Activated CD8-positive, alpha-beta memory T cell treated with anti-CD3 and anti-CD28 coated beads for 4 hours (primary cell): ENCODE data around the gene SYNPO2.
"Not testable (repeated sequence)": the region's sequence is repeated elsewhere in the genome, so short reads cannot be mapped to it uniquely, and the experiment has no call there.

Source experiments
- DNase-seq, 2 donors: peaks; one replicate each; pipeline ENCODE4 v3.0.0-alpha.2; 2020; ENCODE audit warnings: low read depth in 2 of 2

The SYNPO2 gene

DNA sequence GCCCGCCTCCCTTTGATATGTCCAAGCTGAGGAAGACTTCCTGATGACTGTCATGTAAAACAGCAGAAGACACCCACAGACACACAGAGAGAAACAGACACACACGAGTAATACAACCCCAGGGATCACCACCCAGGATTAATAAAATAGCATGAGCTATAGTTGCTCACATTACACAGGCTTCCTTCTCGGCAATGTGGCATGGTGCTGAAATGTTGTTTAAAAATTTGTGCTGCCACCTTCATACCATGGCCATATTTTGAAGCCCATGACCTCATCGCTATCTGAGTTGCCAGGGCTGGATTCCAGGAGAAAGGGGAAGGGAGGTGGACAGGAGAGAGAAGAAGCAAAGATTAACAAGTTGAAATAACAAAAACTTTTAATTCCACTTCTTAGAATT lies 111.7 kb downstream of the SYNPO2 start:
- no peak for DNase-seq

DNA sequence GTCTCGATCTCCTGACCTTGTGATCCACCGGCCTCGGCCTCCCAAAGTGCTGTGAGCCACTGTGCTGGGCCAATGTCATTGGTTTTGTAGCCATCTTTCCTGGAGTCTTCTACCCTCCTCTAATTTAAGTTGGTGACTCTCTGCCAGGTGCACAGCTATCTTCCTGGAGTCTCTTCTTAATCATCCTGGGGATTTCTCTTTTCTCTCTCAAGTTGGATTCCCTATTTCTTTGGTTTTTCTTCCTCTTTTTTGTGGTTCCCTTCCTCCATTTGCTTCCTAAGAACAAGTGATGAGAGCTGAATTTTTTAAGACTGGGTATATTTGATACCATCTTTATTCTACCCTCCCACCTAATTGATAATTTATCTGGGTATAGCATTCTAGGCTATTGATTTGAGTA lies 113.8 kb downstream of the SYNPO2 start:
- no peak for DNase-seq

- DNase-seq, result not testable (repeated sequence)
Observed at GRCh38 chr4:119003001-119003400, 114.3 kb downstream of the SYNPO2 start.

- no peak for DNase-seq
Observed at GRCh38 chr4:119005928-119006460, 117.3 kb downstream of the SYNPO2 start.

DNA sequence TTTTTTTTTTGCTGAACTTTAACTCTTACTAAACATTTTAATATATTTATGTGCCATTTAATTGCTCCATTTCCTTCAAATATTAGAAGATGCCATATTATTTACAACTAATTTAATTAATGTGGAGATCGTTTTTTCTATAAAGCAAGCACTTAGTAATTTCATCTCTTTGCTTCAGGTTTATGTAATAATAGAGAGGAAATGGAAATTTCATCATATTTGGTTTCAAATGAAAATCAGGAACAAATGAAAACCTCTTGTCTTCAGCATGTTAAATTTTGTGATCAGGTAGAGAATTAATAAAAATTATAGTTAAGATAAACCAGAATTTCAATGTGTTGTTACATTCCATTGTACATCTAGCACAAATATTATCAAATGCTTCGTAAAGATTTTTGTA lies 120.1 kb downstream of the SYNPO2 start:
- no peak for DNase-seq

- DNase-seq, result not testable (repeated sequence)
Observed at GRCh38 chr4:119010221-119010620, 121.6 kb downstream of the SYNPO2 start.

DNA sequence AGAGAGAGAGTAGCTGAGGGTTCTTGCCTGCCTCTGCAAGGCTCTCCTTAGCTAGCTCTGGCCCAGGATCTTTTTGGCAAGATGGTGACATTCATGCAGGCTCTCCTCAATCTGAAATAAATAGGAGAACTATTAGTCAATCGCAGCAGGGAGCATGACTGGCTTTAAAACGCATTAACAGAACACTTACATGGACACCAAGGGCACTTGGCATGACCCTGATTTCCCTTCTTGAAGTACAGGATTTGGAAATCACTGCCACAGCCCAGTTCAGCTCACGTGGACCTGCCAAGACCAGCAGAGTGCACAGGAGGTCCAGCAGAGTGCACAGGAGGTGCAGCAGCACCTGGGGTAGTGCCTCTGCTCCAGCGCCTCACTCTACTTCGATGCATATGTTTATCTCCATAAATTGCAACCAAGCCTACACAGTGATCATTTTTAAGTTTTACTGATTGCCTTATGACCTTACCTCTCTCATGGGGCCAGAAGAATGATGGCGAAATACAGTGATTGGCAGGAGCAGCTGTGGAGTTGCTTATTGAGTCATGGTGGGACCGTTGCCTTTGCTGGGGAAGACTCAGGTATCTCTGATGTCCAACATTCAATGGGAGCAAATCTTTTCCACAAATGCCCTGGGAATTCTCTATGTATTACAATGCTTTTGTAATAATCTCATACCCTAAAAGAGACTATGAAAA lies 122.4 kb downstream of the SYNPO2 start:
- DNase-seq, result no peak

DNA sequence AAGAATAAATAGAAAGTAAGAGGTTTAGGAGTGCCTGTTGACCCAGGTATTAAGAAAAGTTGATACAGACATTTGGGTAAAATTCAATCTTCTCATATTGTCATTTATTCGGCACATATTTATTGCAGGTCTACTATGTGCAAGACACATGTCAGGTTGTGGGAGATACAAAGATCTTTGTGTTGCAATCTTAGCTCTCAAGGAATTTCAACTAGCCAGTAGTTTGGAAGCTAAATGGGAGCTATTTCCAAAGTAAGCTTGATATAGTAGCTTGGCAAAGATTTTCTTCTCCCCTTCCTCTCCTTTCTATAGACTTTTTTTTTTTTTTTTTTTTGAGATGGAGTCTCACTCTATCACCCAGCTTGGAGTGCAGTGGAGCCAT lies 122.9 kb downstream of the SYNPO2 start:
- DNase-seq, result no peak

DNA sequence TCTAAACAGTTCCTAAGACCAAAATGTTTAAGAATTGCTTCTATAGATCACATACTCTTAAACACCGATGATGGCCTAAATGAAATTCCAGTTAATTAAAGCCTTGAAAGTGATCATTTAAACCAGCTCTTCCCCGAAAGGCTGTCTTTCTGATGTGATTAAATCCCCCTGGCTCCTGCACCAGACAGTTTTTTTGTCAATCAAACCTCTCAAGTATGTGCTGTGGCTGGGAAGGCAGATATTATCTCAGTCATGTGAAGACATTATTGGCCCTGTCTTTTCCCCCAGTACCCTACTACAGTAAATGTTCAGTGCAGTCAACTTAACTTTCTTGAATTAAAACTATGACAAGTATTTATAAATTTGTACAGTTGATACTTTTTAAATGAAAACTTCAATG lies 126.0 kb downstream of the SYNPO2 start:
- DNase-seq, result no peak

- DNase-seq, result no peak
Observed at GRCh38 chr4:119016636-119017035, 128.0 kb downstream of the SYNPO2 start.

GRCh38 chr4:119017636-119018035 lies 129.0 kb downstream of the SYNPO2 start:
- no peak for DNase-seq

- DNase-seq, result no peak
Observed at GRCh38 chr4:119020158-119020557, 131.5 kb downstream of the SYNPO2 start.

DNA sequence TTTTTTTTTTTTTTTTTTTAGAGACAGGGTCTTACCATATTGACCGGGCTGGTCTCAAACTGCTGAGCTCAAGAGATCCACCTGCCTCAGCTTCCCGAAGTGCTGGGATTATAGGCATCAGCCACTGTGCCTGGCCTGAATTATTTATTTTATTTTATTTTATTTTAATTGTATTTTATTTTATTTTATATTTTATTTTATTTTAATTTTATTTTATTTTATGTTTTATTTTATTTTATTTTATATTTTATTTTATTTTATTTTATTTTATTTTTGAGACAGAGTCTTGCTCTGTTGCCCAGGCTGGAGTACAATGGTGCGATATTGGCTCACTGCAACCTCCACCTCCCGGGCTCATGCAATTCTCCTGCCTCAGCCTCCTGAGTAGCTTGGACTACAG lies 133.9 kb downstream of the SYNPO2 start:
- DNase-seq, result not testable (repeated sequence)

DNA sequence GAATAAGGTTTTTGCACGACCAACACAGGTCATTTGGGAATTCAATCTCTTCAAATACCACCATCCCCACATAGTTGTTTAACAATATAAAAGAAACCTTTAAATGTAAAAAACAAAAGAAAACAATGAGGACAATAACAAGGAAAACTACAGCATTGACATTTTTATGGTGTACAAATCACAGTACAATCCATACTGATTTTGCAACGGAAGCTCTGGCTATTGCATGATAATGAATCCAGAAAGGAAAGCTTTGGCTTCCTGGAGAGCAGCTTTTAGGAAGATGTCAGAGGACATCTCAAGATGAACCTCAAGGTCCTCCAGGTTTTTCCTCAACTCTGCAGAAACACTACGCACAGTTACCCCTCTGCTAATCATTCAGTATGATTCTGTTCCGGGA lies 135.4 kb downstream of the SYNPO2 start:
- no peak for DNase-seq

DNA sequence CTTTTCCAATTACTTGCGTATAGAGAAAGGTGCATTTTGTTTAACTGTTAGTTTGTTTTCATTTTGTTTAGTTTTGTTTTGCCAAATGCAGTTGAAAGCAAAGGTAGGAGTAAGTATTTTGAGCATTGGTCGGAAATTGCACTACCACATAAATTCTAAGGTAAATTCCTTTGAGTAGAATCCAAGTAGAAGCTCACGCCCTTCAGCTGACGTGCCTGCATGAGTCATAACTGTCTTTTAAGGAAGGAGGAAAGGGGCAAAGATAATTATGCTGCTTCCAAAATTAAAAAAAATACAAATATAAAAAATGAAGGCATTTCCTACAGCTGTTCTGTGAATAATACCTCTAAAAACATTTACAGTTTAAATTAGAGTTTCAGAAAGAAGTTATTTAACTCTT lies 136.8 kb downstream of the SYNPO2 start:
- DNase-seq, result no peak

DNA sequence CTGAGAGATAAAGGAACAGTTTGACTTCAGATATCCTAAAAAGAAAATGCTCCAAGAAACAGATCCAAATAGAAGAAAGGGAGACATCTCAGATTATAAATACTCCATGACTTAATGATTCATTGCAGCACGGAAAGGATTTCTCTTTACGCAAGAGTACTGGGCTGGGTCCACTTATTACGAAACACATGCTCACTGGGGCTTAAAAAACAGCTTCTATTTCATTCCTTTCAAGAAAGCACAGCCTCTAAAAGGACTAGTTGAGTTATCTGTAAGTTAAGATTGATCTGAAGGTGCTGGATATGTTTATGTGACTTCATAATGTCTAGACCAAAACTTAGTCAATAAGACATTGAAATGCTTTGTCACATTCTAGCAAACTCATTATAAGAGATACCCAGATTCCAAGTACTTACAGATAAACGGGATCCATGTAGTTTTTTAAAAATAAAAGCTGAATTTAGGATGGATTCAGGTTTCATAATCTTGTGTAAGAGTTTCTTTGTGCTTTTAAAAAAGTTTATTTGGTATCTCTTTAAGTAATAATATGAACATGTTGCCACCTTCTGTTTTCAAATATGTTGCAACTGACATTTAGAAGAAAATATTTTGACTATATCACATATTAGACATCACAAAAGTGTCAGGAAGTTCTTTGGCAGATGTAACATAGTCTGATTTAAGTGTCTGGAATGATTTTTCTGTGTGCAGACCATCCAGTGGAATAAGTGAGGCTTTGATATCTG lies 137.4 kb downstream of the SYNPO2 start:
- no peak for DNase-seq

DNA sequence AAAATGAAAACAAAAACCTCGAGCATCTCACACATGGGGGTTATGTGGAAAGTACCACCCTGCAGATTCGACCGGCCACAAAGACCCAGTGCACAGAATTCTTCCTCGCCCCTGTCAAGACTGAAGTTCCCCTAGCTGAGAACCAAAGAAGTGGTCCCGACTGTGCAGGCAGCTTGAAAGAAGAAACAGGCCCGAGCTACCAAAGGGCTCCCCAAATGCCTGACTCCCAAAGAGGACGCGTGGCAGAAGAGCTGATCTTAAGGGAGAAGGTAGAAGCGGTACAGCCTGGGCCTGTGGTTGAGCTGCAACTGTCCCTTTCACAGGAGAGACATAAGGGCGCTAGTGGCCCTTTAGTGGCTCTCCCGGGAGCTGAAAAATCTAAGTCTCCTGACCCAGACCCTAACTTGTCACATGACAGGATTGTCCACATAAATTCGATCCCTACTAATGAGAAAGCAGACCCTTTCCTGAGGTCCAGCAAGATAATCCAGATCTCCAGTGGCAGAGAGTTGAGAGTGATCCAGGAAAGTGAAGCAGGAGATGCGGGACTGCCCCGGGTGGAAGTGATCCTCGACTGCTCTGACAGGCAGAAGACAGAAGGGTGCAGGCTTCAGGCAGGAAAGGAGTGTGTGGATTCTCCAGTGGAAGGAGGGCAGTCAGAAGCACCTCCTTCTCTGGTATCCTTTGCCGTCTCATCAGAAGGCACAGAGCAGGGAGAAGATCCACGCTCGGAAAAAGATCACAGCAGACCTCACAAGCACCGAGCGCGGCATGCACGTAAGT lies 138.2 kb downstream of the SYNPO2 start:
- DNase-seq, result no peak

- no peak for DNase-seq
Observed at GRCh38 chr4:119027811-119028210, 139.2 kb downstream of the SYNPO2 start.

DNA sequence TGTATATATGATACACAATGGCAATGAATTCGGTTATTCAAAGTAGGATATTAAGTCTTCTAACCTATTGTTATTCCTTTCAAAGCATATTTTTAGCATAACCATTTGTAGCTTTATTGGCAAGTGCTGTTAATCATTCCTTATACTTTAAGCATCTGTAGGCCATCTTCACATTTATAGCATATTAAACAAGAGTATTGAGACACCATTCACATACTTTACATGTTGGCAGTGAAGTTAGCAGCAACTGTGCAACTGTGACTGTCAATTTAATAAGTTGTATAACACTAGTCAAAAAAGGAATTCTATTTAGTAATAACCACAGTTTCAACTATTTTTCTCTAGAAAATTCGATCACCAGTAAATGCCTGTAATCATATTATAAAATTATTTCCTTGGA lies 139.6 kb downstream of the SYNPO2 start:
- no peak for DNase-seq

DNA sequence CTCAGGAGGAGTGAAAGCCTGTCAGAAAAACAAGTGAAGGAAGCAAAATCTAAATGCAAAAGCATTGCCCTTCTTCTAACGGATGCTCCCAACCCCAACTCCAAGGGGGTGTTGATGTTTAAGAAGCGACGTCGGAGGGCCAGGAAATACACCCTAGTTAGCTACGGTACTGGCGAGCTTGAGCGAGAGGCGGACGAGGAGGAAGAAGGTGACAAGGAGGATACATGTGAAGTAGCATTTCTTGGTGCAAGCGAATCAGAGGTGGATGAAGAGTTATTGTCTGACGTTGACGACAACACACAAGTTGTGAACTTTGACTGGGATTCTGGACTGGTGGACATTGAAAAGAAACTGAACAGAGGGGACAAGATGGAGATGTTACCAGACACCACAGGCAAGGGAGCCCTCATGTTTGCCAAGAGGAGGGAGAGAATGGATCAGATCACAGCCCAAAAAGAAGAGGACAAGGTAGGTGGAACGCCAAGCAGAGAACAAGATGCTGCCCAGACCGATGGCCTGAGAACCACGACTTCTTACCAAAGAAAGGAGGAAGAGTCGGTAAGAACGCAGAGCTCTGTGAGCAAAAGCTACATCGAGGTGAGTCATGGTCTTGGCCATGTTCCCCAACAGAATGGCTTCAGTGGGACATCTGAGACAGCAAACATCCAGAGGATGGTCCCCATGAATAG lies 141.3 kb downstream of the SYNPO2 start:
- DNase-seq, result no peak

DNA sequence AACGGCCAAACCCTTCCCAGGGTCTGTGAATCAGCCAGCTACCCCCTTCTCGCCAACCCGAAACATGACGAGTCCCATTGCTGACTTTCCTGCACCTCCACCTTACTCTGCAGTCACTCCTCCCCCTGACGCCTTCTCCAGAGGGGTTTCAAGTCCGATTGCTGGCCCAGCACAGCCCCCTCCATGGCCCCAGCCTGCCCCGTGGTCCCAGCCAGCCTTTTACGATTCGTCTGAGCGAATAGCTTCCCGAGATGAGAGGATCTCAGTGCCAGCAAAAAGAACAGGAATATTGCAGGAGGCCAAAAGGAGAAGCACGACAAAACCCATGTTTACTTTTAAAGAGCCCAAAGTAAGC lies 141.9 kb downstream of the SYNPO2 start:
- DNase-seq, result no peak

DNA sequence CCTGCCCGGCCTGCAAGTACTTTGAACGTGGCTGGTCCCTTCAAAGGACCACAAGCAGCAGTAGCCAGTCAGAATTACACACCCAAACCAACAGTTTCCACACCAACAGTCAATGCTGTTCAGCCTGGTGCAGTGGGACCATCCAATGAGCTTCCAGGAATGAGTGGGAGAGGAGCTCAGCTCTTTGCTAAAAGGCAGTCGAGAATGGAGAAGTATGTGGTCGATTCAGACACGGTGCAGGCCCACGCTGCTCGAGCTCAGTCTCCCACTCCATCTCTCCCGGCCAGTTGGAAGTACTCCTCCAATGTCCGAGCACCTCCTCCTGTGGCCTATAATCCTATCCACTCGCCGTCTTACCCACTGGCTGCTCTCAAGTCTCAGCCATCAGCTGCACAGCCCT lies 142.6 kb downstream of the SYNPO2 start:
- no peak for DNase-seq
